Stimulated activated CD4-positive, alpha-beta T cell treated with anti-CD3 and anti-CD28 coated beads, TNF-alpha, amount 100 ng/mL, for 48 hours (primary cell): ENCODE measurements around the gene EP300.
"Not testable (repeated sequence)": the region's sequence is repeated elsewhere in the genome, so short reads cannot be mapped to it uniquely, and the experiment has no call there.

Source experiments
- DNase-seq, 3 donors: peaks; one replicate each; pipeline ENCODE4 v3.0.0-alpha.2; 2020; ENCODE audit warnings: low read depth in 3 of 3

Gene EP300

GRCh38 chr22:41152902-41153301 lies 60.5 kb downstream of the EP300 start:
- no peak for DNase-seq

GRCh38 chr22:41157083-41157482 lies 64.7 kb downstream of the EP300 start:
- DNase-seq = no peak

- no peak for DNase-seq
Measured at GRCh38 chr22:41169157-41169556, 76.8 kb downstream of the EP300 start.

- DNase-seq = no peak
Measured at GRCh38 chr22:41171996-41172395, 79.6 kb downstream of the EP300 start.

- DNase-seq = no peak
Measured at GRCh38 chr22:41175546-41175945, 83.2 kb downstream of the EP300 start.

GRCh38 chr22:41177040-41177621 lies 84.7 kb downstream of the EP300 start:
- no peak for DNase-seq

GRCh38 chr22:41177622-41178424 lies 85.4 kb downstream of the EP300 start:
- no peak for DNase-seq

GRCh38 chr22:41178425-41178975 lies 86.1 kb downstream of the EP300 start:
- no peak for DNase-seq

- not testable (repeated sequence) for DNase-seq
Measured at GRCh38 chr22:41180362-41180761, 88.0 kb downstream of the EP300 start.

- no peak for DNase-seq
Measured at GRCh38 chr22:41180926-41181325, 88.5 kb downstream of the EP300 start.

GRCh38 chr22:41181349-41182241 lies 89.2 kb downstream of the EP300 start:
- no peak for DNase-seq

- no peak for DNase-seq
Measured at GRCh38 chr22:41184679-41185078, 92.3 kb downstream of the EP300 start.

GRCh38 chr22:41191467-41191866 lies 99.1 kb downstream of the EP300 start:
- DNase-seq = no peak

GRCh38 chr22:41193829-41194228 lies 101.4 kb downstream of the EP300 start:
- no peak for DNase-seq

- peak; percentile 45 to 82 (median 55) for DNase-seq
Measured at GRCh38 chr22:41197038-41197972, 104.9 kb downstream of the EP300 start.

GRCh38 chr22:41198027-41198580 lies 105.7 kb downstream of the EP300 start:
- DNase-seq = peak; percentile 29 to 53 (median 51)

GRCh38 chr22:41201141-41201540 lies 108.7 kb downstream of the EP300 start:
- no peak for DNase-seq

GRCh38 chr22:41203118-41203517 lies 110.7 kb downstream of the EP300 start:
- no peak for DNase-seq

- no peak for DNase-seq
Measured at GRCh38 chr22:41204066-41204465, 111.7 kb downstream of the EP300 start.
